Measurements from ENCODE around the gene ZBTB46. TPM values are rescaled to one million over a fixed set of nuclear protein-coding genes. Genes with fewer than 3 reads are reported as not detected.

Gene ZBTB46
- total and polyA plus RNA-seq, 10 of the 15 experiments (the other 5 are each of a cell fraction or from before 2014, with no cell fraction given) = 0.15 to 0.92 (median 0.34) TPM

GRCh38 chr20:63815615-63816253 is 15.3 kb downstream of the ZBTB46 start:
- no TSS peak for BruUV-seq (replicated peaks)
- H3K4me3 ChIP-seq = no peak overlapping the region
- ChIA-PET CTCF (no interaction called here), RAD21 (ENCODE audit: unreplicated experiment) (no interaction called here), POLR2A (interaction anchor here (0.5 kb wide), 1 partner anchor 34 kb away, joined by 3 read pairs; no protein-coding TSS in a partner anchor), SMC1A (ENCODE audit: uncharacterized antibody, unreplicated experiment) (no interaction called here)
- no peaks in the 10 kb centered on the region for H4K20me1 ChIP-seq (ENCODE audit: control insufficient read depth, insufficient read depth)
- H3K4me1 ChIP-seq (ENCODE audit: control insufficient read depth, insufficient read depth, low read length) = no peaks in the 10 kb centered on the region
- in situ Hi-C loops (cut with MboI) (no loop called here), intact Hi-C loops (cut with micrococcal nuclease; ENCODE audit: unreplicated experiment) (no loop called here)
- no peaks in the 10 kb centered on the region for H3K27me3 ChIP-seq (replicated peaks in 1 of 2; ENCODE audit: control insufficient read depth in 2 of 2, insufficient read depth in 2 of 2, low read length in 1 of 2)
- no peak for FAIRE-seq
- H3K9ac ChIP-seq (ENCODE audit: control insufficient read depth, insufficient read depth, low read length) = no peak overlapping the region
- H3K4me2 ChIP-seq (ENCODE audit: control insufficient read depth, insufficient read depth) = no peak overlapping the region
- H2AFZ ChIP-seq (ENCODE audit: control insufficient read depth, low read depth, low read length) = no peak overlapping the region
- no peak for ATAC-seq
- no peaks in the 10 kb centered on the region for H3K79me2 ChIP-seq (ENCODE audit: control insufficient read depth, insufficient read depth, low read length)
- WGBS (ENCODE audit: insufficient coverage, insufficient replicate concordance, low lambda C conversion rate, missing lambda C conversion rate) = 82% methylated on average over 11 of the region's 14 CpGs
- no peaks in the 10 kb centered on the region for H3K36me3 ChIP-seq (ENCODE audit: control insufficient read depth in 2 of 2, insufficient read depth in 2 of 2, low read length in 1 of 2)
- H3K27ac ChIP-seq (ENCODE audit: control insufficient read depth, insufficient read depth) = no peak overlapping the region
- H3K9me3 ChIP-seq (replicated peaks; ENCODE audit: control insufficient read depth, insufficient read depth, low read length) = no peaks in the 10 kb centered on the region
- DNase-seq (ENCODE audit: low read depth, low spot score) = no peak
- TF ChIP-seq SRF (IDR thresholded peaks at IDR 0.05; ENCODE audit: low read depth in 2 of 2, low read length in 2 of 2) (no peak), RUNX3 (IDR thresholded peaks at IDR 0.05; ENCODE audit: low read length) (no peak), RELA (IDR thresholded peaks at IDR 0.05; ENCODE audit: borderline replicate concordance, partially characterized antibody) (no peak), BCL11A (IDR thresholded peaks at IDR 0.05; ENCODE audit: low read depth, low read length) (no peak), BACH1 (IDR thresholded peaks at IDR 0.05; ENCODE audit: borderline replicate concordance) (no peak), BHLHE40 (IDR thresholded peaks at IDR 0.05; ENCODE audit: borderline replicate concordance in 1 of 2, low read depth in 2 of 2, low read length in 1 of 2) (no peak), NFXL1 (IDR thresholded peaks at IDR 0.05; ENCODE audit: borderline replicate concordance) (no peak), HDAC2 (IDR thresholded peaks at IDR 0.05) (no peak), BMI1 (IDR thresholded peaks at IDR 0.05; ENCODE audit: borderline replicate concordance) (no peak), NR2C2 (IDR thresholded peaks at IDR 0.05; ENCODE audit: borderline replicate concordance, control insufficient read depth, insufficient read length, low read depth) (no peak), BRCA1 (IDR thresholded peaks at IDR 0.05; ENCODE audit: low read depth, low read length) (no peak), SIX5 (IDR thresholded peaks at IDR 0.05; ENCODE audit: low read depth, low read length, severe bottlenecking) (no peak), PAX8 (IDR thresholded peaks at IDR 0.05) (no peak), STAT1 (conservative IDR thresholded peaks at IDR 0.05) (no peak), IRF3 (IDR thresholded peaks at IDR 0.05) (no peak)
- TF ChIP-seq, protein P1, sequence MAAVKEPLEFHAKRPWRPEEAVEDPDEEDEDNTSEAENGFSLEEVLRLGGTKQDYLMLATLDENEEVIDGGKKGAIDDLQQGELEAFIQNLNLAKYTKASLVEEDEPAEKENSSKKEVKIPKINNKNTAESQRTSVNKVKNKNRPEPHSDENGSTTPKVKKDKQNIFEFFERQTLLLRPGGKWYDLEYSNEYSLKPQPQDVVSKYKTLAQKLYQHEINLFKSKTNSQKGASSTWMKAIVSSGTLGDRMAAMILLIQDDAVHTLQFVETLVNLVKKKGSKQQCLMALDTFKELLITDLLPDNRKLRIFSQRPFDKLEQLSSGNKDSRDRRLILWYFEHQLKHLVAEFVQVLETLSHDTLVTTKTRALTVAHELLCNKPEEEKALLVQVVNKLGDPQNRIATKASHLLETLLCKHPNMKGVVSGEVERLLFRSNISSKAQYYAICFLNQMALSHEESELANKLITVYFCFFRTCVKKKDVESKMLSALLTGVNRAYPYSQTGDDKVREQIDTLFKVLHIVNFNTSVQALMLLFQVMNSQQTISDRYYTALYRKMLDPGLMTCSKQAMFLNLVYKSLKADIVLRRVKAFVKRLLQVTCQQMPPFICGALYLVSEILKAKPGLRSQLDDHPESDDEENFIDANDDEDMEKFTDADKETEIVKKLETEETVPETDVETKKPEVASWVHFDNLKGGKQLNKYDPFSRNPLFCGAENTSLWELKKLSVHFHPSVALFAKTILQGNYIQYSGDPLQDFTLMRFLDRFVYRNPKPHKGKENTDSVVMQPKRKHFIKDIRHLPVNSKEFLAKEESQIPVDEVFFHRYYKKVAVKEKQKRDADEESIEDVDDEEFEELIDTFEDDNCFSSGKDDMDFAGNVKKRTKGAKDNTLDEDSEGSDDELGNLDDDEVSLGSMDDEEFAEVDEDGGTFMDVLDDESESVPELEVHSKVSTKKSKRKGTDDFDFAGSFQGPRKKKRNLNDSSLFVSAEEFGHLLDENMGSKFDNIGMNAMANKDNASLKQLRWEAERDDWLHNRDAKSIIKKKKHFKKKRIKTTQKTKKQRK (IDR thresholded peaks at IDR 0.05; ENCODE audit: low read depth, low read length) = no peak
- TF ChIP-seq, protein P2, sequence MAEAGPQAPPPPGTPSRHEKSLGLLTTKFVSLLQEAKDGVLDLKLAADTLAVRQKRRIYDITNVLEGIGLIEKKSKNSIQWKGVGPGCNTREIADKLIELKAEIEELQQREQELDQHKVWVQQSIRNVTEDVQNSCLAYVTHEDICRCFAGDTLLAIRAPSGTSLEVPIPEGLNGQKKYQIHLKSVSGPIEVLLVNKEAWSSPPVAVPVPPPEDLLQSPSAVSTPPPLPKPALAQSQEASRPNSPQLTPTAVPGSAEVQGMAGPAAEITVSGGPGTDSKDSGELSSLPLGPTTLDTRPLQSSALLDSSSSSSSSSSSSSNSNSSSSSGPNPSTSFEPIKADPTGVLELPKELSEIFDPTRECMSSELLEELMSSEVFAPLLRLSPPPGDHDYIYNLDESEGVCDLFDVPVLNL (IDR thresholded peaks at IDR 0.05; ENCODE audit: low read depth, low read length) = no peak
- TF ChIP-seq, protein P3, sequence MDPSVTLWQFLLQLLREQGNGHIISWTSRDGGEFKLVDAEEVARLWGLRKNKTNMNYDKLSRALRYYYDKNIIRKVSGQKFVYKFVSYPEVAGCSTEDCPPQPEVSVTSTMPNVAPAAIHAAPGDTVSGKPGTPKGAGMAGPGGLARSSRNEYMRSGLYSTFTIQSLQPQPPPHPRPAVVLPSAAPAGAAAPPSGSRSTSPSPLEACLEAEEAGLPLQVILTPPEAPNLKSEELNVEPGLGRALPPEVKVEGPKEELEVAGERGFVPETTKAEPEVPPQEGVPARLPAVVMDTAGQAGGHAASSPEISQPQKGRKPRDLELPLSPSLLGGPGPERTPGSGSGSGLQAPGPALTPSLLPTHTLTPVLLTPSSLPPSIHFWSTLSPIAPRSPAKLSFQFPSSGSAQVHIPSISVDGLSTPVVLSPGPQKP (IDR thresholded peaks at IDR 0.05; ENCODE audit: low read depth, low read length) = no peak

Data from GM12878 (cell line).